HCEC 1CT (cell line): ENCODE results near the gene ANKRD11.
A peak's percentile ranks its signal among the peaks of the same experiment; 100 is the strongest.
"Not testable (repeated sequence)": the region's sequence is repeated elsewhere in the genome, so short reads cannot be mapped to it uniquely, and the experiment has no call there.

ENCODE experiments used
- DNase-seq: peaks from one replicate; pipeline ENCODE4 v3.0.0-alpha.2; 2017

ANKRD11 gene

GRCh38 chr16:89448656-89449055 lies 41.7 kb downstream of the ANKRD11 start:
- DNase-seq = no peak

- no peak for DNase-seq
These were observed 43.4 kb downstream of the ANKRD11 start for GRCh38 chr16:89446975-89447293.

GRCh38 chr16:89446136-89446974 lies 44.0 kb downstream of the ANKRD11 start:
- no peak for DNase-seq

GRCh38 chr16:89445166-89445565 lies 45.2 kb downstream of the ANKRD11 start:
- no peak for DNase-seq

GRCh38 chr16:89444728-89445127 lies 45.6 kb downstream of the ANKRD11 start:
- DNase-seq = no peak

GRCh38 chr16:89444151-89444723 lies 46.1 kb downstream of the ANKRD11 start:
- DNase-seq = no peak

GRCh38 chr16:89443727-89444084 lies 46.7 kb downstream of the ANKRD11 start:
- no peak for DNase-seq

- peak; percentile 43 for DNase-seq
These were observed 47.2 kb downstream of the ANKRD11 start for GRCh38 chr16:89442990-89443726.

GRCh38 chr16:89442588-89442987 lies 47.8 kb downstream of the ANKRD11 start:
- DNase-seq = no peak

GRCh38 chr16:89439659-89440058 lies 50.7 kb downstream of the ANKRD11 start:
- no peak for DNase-seq

GRCh38 chr16:89437991-89438390 lies 52.4 kb downstream of the ANKRD11 start:
- no peak for DNase-seq

- no peak for DNase-seq
These were observed 52.9 kb downstream of the ANKRD11 start for GRCh38 chr16:89437251-89437987.

- DNase-seq = no peak
These were observed 54.0 kb downstream of the ANKRD11 start for GRCh38 chr16:89436366-89436765.

GRCh38 chr16:89435059-89435458 lies 55.3 kb downstream of the ANKRD11 start:
- not testable (repeated sequence) for DNase-seq

- no peak for DNase-seq
These were observed 55.9 kb downstream of the ANKRD11 start for GRCh38 chr16:89434490-89434889.

- DNase-seq = not testable (repeated sequence)
These were observed 56.9 kb downstream of the ANKRD11 start for GRCh38 chr16:89433363-89433984.

GRCh38 chr16:89431630-89432029 lies 58.7 kb downstream of the ANKRD11 start:
- DNase-seq = no peak

- DNase-seq = peak; percentile 73
These were observed 59.2 kb downstream of the ANKRD11 start for GRCh38 chr16:89431158-89431584.

GRCh38 chr16:89430436-89431157 lies 59.8 kb downstream of the ANKRD11 start:
- DNase-seq = no peak

- DNase-seq = not testable (repeated sequence)
These were observed 61.8 kb downstream of the ANKRD11 start for GRCh38 chr16:89428605-89429004.

- DNase-seq = no peak
These were observed 63.4 kb downstream of the ANKRD11 start for GRCh38 chr16:89426736-89427530.
